WTC11 (cell line): ENCODE measurements around the gene UBASH3A.

Source experiments
- CBFB ChIP-seq: sonication (generic); formaldehyde crosslinking; IDR thresholded peaks from 2 replicates; pipeline ENCODE4 v1.8.1; 2022; ENCODE audit warnings: mild to moderate bottlenecking, low read depth, missing genetic modification reagents
- CTCF ChIP-seq: fragments of 200-600 bp; IDR thresholded peaks from 2 replicates; pipeline ENCODE4 v1.8.0; 2022; ENCODE audit warnings: antibody characterized with exemption
- E2F1 ChIP-seq: sonication (generic); formaldehyde crosslinking; IDR thresholded peaks from 2 replicates; pipeline ENCODE4 v1.8.0; 2022; ENCODE audit warnings: mild to moderate bottlenecking, missing genetic modification reagents
- MAX ChIP-seq: sonication (generic); formaldehyde crosslinking; IDR thresholded peaks from 2 replicates; pipeline ENCODE4 v1.8.0; 2022; ENCODE audit warnings: mild to moderate bottlenecking, missing genetic modification reagents
- NR3C1 ChIP-seq: sonication (generic); formaldehyde crosslinking; conservative IDR thresholded peaks from 2 replicates; pipeline ENCODE4 v1.8.1; 2023; ENCODE audit warnings: low read depth, mild to moderate bottlenecking, missing genetic modification reagents
- SMAD3 ChIP-seq: sonication (generic); formaldehyde crosslinking; IDR thresholded peaks from 2 replicates; pipeline ENCODE4 v1.8.0; 2022; ENCODE audit warnings: missing genetic modification reagents, mild to moderate bottlenecking, borderline replicate concordance
- USF2 ChIP-seq: sonication (generic); formaldehyde crosslinking; IDR thresholded peaks from 2 replicates; pipeline ENCODE4 v1.8.1; 2023; ENCODE audit warnings: mild to moderate bottlenecking, missing genetic modification reagents, moderate library complexity

- TF ChIP-seq CTCF, result no peak
- TF ChIP-seq E2F1 (CRISPR knock-in tag), result no peak
- no peak for TF ChIP-seq USF2 (CRISPR knock-in tag)
- TF ChIP-seq CBFB (CRISPR knock-in tag), result no peak
- no peak for TF ChIP-seq NR3C1 (CRISPR knock-in tag)
- TF ChIP-seq SMAD3, result no peak
- TF ChIP-seq MAX (CRISPR knock-in tag), result no peak
These were observed 21.9 kb downstream of the UBASH3A start for GRCh38 chr21:42425591-42425990.
